HG02571 (cell line): ENCODE results near the gene CCL21.

Experiments
- ATAC-seq: cut with Tn5 transposase; IDR thresholded peaks from one replicate; pipeline ENCODE4 v1.9.1; 2021; ENCODE audit warnings: mild to moderate bottlenecking, moderate library complexity; ENCODE audit not compliant: unreplicated experiment

CCL21 gene

DNA sequence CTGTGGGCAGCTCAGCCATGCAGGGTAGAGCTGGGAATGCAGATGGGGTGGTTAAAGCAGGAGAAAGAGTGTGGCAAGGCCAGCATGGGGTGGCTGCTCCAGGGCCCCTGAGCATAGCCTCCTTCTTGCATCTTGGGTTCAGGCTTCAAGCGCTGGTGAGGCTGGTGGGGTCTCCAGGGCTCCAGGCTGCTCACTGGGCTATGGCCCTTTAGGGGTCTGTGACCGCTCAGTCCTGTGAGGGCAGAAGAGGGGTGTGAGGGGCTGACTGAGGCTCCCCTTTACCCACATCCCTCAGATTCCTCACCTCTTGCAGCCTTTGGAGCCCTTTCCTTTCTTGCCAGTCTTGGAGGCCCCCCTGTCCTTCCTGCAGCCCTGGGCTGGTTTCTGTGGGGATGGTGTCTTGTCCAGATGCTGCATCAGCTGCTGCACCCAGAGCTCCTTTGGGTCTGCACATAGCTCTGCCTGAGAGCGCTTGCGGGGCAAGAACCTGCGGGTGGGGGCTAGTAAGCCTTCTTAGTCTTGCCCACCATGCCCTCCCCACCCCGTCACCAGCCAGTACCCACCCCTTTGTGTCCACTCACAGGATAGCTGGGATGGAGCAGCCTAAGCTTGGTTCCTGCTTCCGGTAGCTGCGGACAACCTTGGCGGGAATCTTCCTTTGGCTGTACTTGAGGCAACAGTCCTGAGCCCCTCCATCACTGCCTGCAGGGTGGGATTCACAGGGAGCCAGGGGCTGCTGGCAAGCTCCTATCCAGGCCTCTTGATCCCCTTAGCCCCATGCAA, 549 bp downstream of the CCL21 start:
- no peak for ATAC-seq

DNA sequence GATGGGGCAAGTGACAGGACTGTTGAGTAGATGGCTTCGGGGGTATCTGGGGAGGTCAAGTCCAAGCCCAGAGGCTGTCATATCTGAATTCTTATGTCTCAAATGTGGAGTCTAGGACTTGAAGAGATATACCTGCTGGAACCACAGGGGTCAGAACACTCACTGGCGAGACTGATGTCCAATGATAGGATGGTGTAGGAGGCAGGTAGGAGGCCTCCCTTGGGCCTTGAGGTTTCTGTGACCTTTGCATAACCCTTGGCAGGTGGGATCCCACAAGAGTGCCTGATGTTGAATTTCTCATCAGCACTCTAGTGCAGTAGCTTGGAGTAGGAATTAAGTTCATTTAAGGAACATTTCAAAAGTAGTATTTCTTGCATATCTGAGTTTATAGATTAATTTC, 2.8 kb downstream of the CCL21 start:
- ATAC-seq, result no peak

DNA sequence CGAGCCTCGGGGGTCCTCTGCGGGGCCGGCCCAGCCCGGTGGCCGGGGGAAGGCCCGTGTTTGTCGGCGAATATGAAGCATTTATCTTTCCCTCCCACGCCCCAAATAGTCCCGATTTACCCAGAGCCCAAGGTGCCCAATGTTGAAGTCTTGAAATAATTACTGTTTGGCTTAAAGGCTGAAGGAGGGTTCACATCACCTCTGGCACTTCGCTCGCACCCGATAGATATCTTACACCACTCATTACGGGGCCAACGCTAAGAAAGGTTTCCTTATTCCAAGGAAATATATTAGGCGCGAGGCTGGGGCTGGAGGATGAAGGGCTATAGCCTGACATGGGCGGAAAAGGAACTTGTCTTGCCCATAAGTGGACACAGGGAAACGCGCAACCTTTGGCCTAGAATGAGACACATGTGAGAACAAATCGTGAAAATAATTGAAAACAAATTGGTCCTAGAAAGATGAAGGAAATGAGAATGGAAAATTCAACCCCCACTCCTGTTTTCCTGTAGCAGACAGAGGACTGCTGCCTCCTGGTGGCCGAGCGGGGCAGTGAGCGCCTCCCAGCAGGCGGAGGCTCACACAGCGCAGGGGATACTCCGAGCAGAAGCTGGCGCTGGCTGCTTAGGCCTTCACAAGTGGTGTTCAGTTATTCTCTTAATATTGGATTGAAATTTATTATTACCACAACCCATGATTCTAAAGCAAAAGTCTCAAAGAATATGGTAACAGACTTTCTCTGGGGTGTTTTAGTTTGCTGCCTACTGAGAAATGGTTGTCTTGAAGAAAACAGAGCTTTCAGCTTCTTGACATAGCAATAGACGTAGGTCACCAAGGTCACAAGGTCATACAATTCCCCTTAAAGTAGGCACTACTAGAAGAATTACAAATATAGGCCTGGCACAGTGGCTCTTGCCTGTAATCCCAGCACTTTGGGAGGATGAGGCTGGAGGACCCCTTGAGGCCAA, 7.9 kb downstream of the CCL21 start:
- no peak for ATAC-seq

DNA sequence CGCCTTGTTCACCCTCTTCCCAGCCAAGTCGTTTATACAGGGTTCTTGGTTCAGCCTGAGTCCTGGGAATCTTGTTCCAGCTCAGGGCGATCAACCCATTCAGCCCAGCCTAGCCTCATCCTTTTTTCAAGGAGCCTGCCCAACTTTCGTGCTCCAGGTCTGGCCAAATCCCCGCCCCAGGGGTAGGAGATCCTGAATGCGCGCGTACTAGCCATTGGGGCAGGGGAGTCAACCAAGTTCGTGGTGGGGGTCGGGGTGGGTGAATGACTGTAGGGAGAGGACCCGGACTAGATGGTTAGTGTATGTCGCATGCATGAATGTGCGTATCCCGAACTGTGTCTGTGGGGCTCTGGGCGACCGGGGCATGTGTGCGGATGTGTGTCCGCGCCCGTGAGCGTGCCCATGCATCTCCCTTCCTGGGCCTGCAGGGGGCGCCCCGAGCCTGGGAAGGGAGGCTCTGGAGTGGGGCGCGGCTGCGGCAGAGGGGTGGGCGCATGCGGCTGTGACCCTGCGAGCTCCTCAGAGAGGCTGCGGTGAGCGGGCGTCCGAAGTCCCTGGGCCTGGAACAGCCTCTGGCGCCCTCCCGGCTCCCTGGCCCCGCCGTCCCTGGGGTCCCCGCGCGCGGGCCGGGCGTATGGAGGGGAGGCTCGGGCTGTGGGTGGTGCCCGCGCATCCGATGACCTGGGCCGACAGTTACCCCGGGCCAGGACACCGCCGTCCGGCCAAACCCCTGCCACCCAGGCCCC, 8.7 kb downstream of the CCL21 start:
- ATAC-seq, result no peak

DNA sequence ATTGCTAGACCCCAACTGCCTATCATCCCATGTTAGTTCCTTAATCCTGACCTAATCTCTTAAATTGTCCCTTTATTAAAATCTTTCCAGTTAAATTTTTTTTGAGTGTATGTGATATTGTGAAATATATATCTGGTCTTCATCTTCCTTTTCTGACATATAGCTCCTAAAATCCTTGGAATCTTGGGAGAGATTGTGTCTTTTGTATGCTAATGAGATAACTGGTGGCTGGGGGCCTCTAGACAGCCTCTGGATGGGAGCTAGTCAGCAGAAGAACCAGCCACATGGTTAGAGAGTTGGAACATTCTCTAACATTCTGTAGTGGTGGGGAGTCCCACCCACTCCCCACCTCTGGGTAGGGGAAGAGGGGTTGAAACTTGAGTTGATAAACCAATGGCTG, 15.1 kb downstream of the CCL21 start:
- no peak for ATAC-seq

DNA sequence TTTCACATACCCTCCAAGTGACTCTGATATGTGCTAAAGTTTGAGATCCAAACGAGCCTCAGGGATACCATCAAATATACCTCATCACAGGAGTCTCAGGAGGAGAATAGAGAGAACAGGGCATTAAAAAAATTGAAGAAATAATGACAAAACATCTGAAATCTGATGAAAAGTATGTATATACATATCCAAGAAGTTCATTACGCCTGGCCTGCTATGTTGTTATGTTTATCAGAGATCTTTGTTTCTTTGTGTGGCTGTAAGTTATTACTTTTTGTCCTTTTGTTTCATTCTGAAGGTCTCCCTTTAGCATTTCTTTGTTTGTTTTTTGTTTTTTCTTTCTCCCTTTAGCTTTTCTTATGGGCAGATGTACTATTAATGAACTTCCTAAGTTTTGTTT, 16.4 kb downstream of the CCL21 start:
- no peak for ATAC-seq

DNA sequence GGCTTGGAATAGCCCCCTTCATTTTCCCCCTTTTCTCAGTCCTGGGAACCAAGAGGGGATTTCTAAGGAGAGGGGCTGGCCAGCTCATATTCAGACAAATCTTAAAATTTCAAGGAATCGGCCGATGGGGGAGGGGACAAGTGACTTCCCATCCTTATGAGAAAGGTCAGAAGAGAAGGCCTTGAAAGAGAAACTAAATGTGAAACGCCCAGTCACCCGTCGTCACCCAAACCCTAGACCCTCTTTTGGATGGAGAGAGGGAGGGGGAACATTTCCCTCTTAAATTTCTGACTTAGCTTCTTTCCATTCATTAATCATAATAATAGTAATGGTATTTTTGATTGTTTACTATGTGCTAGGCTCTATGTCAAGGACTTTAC, 18.0 kb downstream of the CCL21 start:
- ATAC-seq, result no peak

DNA sequence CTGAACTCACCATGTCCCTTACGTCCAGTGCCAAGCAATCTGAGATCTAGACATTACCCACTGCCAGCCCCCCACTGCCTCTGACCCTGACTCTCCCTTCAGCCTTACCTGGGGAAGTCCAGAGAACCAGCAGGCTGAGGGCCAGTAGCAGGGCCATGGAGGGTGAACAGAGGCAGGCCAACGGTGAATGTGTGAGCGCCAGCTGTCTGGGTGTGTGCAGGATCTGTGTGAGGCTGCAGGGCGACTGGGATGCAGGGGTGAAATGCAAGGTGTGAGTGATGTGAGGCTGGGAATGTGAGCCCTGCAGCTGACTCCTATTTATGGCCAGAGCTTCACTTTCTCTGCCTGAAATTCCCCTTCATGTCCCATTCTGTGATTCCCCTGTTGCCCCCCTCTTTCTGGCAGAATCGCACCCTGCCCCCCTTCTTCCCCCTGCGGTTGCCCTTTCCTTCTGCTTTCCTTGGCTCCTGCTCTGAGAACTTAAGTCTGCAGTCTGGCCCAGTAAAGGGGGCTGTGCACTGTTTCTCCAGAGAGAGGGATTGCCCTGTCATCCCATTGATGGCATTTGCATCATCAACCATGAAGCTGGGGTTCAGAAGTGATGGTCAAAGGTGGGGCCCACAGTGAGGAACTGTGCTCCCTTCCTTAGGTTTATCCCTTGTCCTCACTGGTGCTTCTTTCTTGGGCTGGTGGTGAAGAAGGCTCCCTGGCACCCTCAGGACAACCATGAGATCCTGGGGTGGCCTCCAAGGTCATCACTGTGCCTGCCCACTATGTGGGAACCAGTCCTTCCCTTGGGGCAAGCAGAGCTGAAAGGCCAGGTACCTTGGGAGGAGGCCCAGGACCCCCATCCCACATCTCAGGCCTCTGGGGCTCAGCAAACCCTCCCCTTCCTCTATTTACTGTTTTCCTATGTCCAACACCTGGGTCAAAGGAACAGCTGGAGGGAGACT, 18.7 kb downstream of the CCL21 start, which contains the start of gene CCL19:
CCL19 (minus strand) TSS at position 294 of the 953 bp plus-strand sequence; CDS start at position 157, 137 bp downstream.
- no peak for ATAC-seq

DNA sequence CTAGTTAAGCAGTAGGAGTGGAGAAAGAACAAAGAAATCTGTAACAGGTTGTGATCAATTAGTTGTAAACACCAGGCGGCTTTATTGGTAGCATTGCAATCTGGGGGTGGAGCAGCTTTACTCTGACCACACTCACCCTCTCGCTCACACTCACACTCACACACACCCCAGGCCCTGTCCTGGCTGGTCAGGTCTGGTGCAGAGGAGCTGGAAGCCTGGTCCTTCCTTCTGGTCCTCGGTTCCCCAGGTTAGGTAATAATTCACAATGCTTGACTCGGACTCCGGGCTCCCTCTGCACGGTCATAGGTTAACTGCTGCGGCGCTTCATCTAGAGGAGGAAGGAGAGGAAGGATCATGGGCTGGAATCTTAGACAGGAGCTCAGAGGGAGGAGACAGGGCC, 20.4 kb downstream of the CCL21 start:
- no peak for ATAC-seq

DNA sequence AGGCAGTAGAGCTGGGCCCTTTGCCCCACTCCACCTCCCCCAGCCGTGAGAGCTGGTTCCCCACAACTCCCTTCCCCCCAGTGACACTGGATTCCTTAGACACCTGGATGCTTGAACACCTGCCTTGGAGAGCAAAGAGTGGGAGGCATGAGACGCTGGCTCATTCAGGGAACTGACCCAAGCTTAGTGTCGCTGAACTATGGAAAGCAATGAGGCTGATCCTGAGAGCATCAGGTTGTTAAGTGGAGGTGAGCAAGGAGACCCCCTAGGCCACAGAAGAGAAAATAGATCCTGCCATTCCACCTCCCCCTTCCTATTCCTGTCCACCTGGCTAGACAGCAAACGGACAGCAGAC, 20.8 kb downstream of the CCL21 start:
- no peak for ATAC-seq

DNA sequence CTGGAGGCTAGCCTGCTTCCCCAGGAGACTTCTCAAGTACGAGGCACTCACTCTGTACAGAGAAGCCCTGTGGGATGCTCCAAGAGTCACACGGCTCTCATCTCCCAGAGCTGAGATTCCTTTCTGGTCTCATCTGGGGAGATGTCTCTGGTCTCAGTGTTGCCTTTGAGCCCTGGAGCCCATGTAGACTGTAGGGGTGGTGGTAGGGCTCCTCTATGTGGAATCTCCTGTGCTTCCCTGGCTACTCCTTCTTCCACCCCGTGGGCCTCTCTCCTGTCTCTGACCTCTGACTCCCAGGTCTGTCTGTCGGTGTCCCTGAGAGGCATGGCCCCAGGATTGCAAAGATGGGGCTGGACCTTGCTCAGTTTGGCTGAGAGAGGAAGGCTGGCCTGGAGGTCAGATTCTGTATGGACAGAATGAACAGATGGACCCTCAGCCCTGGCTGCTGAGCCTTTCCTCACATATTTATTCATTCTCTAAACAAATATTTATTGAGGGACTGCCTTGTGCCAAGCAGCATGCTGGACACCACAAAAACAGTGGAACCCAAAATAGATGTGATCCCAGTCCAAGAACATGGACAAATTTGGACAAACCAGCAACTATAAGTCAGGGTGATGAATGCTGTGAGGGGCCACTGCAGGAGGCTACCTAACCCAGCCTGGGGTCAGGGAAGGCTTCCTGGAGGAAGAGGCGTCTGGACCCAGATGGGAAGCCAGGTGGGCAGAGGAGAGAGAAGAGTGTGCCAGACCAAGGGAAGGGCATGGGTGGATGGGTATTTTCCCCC, 21.4 kb downstream of the CCL21 start:
- ATAC-seq, result no peak

DNA sequence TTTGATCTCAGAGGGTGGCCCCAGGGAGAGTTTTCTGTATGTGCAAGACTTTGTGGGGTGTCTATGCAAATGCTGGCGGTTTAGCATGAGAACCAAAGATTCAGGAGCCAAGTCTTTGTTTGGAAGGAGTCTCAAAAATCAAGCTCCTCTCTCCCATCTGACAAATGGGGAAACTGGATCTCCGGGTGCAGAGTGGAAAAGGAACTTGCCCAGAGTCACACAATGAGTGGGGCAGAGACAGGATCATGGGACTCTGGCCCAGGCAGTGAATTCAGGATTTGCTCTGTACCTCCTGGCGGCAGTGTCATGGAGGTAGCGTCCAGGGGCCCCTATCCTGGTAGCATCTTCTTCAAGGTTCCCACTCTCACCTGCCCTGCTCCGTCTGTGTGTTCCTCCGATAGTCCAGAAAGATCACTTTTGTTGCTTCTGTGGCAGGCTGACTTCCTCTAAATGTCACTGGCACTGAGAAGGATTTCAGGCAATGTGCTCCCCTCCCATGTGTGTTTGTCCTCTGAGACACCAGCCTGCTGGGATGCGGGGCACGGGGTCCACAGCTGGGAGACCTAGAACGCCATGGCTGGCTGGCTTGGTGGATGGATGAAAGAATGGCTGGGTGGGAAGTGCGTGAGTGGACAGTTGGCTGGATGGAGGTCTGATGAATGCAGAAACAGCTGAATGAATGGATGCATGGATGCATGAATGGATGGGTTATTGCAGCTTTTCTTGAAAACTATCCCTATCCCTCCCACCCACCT, 22.5 kb downstream of the CCL21 start:
- ATAC-seq, result no peak

DNA sequence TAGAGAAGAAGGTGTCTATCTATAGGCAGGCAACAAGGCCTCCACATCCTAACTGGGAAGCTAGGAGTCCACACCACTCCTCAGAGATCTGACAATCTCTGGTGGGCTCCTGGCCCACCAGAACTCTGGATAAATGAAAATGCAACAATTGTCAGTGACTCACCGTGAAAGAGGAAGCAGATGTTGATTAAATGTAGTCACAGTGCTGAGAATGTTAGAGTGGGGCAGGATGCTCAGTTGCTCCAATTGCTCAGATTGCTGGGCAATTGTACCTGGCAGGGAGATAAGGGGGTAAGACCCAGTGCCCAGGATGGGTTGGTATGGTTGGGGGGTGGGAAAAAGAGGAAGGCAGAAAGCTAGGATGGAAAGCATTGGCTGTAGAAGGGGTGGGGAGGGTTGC, 23.2 kb downstream of the CCL21 start:
- ATAC-seq, result no peak

DNA sequence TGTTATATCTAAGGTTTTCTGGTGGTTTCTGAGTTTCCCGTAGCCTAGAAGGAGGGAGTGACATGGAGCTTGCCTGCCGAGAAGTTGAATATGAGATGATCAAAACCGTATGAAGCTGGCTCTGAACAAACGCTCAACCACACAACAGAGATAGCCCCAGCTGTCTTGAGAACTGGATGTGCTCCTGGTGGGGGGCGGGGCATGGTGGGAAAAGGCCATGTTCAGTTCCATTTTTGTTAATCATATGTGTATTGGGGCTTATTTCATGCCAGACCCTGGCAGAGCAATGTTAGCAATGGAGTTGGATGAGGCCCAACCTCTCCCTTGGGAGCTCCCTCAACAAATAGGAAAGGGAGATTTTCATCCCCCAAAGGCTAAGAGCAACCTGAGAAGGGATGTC, 23.7 kb downstream of the CCL21 start:
- no peak for ATAC-seq

DNA sequence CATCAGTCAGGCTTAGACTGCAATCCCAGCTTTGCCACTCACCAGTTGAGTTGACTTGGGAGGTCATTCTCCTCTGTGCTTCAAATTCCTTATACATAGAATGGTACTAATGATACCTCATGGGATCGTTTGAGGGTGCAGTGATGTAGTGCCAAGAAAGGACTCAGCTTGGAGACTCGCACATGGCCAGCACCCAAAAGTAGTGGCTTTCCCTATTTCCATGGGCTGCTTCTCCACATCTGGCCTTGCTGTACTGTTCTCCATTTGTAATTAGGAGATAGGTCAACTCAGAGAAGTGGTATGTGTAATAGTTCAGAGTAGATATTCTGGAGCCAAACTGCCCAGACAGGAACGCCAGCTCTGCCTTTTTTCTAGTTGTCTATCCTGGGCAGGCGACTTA, 24.3 kb downstream of the CCL21 start:
- no peak for ATAC-seq

DNA sequence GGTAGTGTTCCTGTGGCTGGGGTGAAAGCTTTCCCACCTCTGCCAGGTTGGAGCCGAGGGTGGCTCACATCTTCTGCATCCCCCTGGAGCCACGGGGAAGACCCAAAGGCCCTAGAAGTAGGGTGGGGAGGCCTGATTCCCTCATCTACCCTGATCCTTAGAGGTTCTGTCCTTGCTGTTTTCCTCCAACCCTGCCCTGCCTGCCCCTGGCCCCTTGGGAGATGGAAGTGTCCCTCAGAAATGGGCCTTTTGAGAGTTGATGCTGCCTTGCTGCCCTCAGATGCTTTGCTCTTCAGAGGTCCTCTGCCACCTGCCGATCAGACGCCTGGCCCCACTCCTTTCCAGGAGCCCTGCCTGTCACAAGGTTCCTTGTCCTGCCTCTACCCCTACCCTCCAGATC, 25.1 kb downstream of the CCL21 start:
- no peak for ATAC-seq

DNA sequence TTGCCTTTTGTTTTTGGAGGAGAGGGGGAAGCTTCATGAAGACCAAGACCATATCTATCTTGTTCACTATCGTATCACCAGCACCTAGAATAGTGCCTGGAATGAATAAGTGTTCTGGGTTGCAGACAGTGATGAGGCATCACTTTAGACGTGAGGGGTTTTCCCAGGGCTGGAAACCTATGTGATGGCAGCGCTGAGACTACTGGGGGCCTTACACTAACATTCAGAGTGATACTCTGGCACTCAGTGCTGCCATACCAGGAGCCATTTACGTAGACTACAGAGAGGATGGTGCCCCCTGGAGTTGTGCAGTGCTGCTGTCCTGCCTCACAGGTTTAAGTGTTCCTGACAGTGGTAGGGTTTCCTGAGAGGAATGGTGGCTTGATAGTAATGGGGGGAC, 25.8 kb downstream of the CCL21 start:
- no peak for ATAC-seq

DNA sequence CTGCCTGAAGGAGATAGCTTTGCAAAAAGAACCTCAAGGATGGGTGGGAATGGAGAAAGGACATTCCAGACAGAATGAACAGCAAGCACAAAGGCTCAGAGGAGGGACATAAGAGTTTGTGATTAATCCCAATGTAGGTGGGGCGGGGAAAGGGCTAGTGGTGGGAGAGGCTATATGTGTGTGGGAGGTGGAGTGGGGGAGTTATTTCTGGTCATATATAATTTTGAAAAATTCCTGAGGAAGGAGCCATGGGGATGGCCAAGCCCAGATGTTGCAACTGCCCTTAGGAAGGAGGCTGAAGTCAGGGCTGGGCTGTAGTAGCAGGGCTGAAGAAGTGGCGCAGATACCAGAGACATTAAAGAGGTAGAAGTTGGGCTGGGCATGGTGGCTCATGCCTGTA, 34.1 kb downstream of the CCL21 start:
- ATAC-seq, result no peak
